Stomach smooth muscle (tissue), 2 donors: ENCODE results near the gene LMOD1.
"Not testable (repeated sequence)": the region's sequence is repeated elsewhere in the genome, so short reads cannot be mapped to it uniquely, and the experiment has no call there.

ENCODE experiments used
- H3K27ac ChIP-seq: one replicate; pipeline ENCODE4 v1.7.0; 2013; ENCODE audit warnings: mild to moderate bottlenecking, low read length, inconsistent platforms
- H3K27me3 ChIP-seq, 2 donors: one replicate each; pipeline ENCODE4 v1.7.0; 2013; ENCODE audit warnings: low read length in 2 of 2; ENCODE audit not compliant: insufficient read depth in 2 of 2, control insufficient read depth in 1 of 2
- H3K36me3 ChIP-seq, 2 donors: one replicate each; pipeline ENCODE4 v1.7.0; 2013; ENCODE audit warnings: low read length in 2 of 2; ENCODE audit not compliant: control insufficient read depth in 2 of 2, insufficient read depth in 2 of 2
- H3K4me1 ChIP-seq: one replicate; pipeline ENCODE4 v1.7.0; 2013; ENCODE audit warnings: low read length; ENCODE audit not compliant: control insufficient read depth, insufficient read depth
- H3K4me3 ChIP-seq, 2 donors: one replicate each; pipeline ENCODE4 v1.7.0; 2013; ENCODE audit warnings: low read length in 2 of 2
- H3K9ac ChIP-seq, 2 donors: one replicate each; pipeline ENCODE4 v1.7.0; 2013; ENCODE audit warnings: low read length in 2 of 2, mild to moderate bottlenecking in 1 of 2
- H3K9me3 ChIP-seq, 2 donors: one replicate each; pipeline ENCODE4 v1.7.0; 2013; ENCODE audit warnings: low read length in 2 of 2; ENCODE audit not compliant: control insufficient read depth in 2 of 2
- donor health status: healthy.
- donor health status: Pancreatic carcinoma.

LMOD1 gene

GRCh38 chr1:201870397-201870796 lies 76.0 kb downstream of the LMOD1 start:
- peaks cover 44 to 59% of the 10 kb centered on the region in 2 donors for H3K36me3 ChIP-seq
- no peaks in the 10 kb centered on the region for H3K9me3 ChIP-seq
- no peaks in the 10 kb centered on the region for H3K4me1 ChIP-seq
- no peaks in the 10 kb centered on the region for H3K27me3 ChIP-seq
- no peak overlapping the region for H3K27ac ChIP-seq
- no peak overlapping the region for H3K9ac ChIP-seq
- no peak overlapping the region for H3K4me3 ChIP-seq

GRCh38 chr1:201861448-201861847 lies 84.9 kb downstream of the LMOD1 start:
- Histone ChIP-seq H3K4me1 (no peaks in the 10 kb centered on the region), H3K9ac (no peak overlapping the region), H3K27me3 (no peaks in the 10 kb centered on the region), H3K4me3 (no peak overlapping the region), H3K36me3 (peaks cover 26 to 31% of the 10 kb centered on the region in 2 donors), H3K9me3 (no peaks in the 10 kb centered on the region), H3K27ac (no peak overlapping the region)

- Histone ChIP-seq H3K36me3 (peaks cover 38 to 47% of the 10 kb centered on the region in 2 donors), H3K9me3 (no peaks in the 10 kb centered on the region), H3K27me3 (no peaks in the 10 kb centered on the region), H3K9ac (no peak overlapping the region), H3K4me1 (no peaks in the 10 kb centered on the region), H3K4me3 (no peak overlapping the region), H3K27ac (no peak overlapping the region)
Measured at GRCh38 chr1:201859424-201859823, 86.9 kb downstream of the LMOD1 start.

GRCh38 chr1:201856722-201857121 lies 89.6 kb downstream of the LMOD1 start:
- not testable (repeated sequence) for H3K27me3 ChIP-seq, H3K4me3 ChIP-seq, H3K27ac ChIP-seq, H3K9ac ChIP-seq, H3K9me3 ChIP-seq, H3K4me1 ChIP-seq
- H3K36me3 ChIP-seq: peaks cover 54 to 58% of the 10 kb centered on the region in 2 donors

GRCh38 chr1:201851949-201852348 lies 94.4 kb downstream of the LMOD1 start:
- H3K9ac ChIP-seq: no peak overlapping the region
- no peaks in the 10 kb centered on the region for H3K9me3 ChIP-seq
- no peak overlapping the region for H3K4me3 ChIP-seq
- H3K4me1 ChIP-seq: no peaks in the 10 kb centered on the region
- no peaks in the 10 kb centered on the region for H3K27me3 ChIP-seq
- no peak overlapping the region for H3K27ac ChIP-seq
- H3K36me3 ChIP-seq: peaks cover 41 to 50% of the 10 kb centered on the region in 2 donors

GRCh38 chr1:201850053-201850397 lies 96.3 kb downstream of the LMOD1 start:
- Histone ChIP-seq H3K4me3 (no peak overlapping the region), H3K36me3 (peaks cover 31 to 36% of the 10 kb centered on the region in 2 donors), H3K27ac (no peak overlapping the region)

GRCh38 chr1:201849372-201850052 lies 96.8 kb downstream of the LMOD1 start:
- Histone ChIP-seq H3K27me3 (no peaks in the 10 kb centered on the region), H3K9ac (no peak overlapping the region), H3K9me3 (no peaks in the 10 kb centered on the region), H3K4me3 (no peak overlapping the region), H3K4me1 (no peaks in the 10 kb centered on the region), H3K36me3 (peaks cover 26 to 32% of the 10 kb centered on the region in 2 donors), H3K27ac (no peak overlapping the region)

More at GRCh38 chr1:201850053-201850397, 96.3 kb downstream of the LMOD1 start:
- Histone ChIP-seq H3K9me3 (no peaks in the 10 kb centered on the region), H3K4me1 (no peaks in the 10 kb centered on the region), H3K9ac (no peak overlapping the region), H3K27me3 (no peaks in the 10 kb centered on the region)

GRCh38 chr1:201848230-201848629 lies 98.1 kb downstream of the LMOD1 start:
- H3K27me3 ChIP-seq: no peaks in the 10 kb centered on the region
- H3K9me3 ChIP-seq: no peaks in the 10 kb centered on the region
- H3K36me3 ChIP-seq: peaks cover 20 to 25% of the 10 kb centered on the region in 2 donors
- no peaks in the 10 kb centered on the region for H3K4me1 ChIP-seq
- H3K4me3 ChIP-seq: no peak overlapping the region
- no peak overlapping the region for H3K27ac ChIP-seq
- H3K9ac ChIP-seq: no peak overlapping the region

- no peak overlapping the region for H3K27ac ChIP-seq
Measured at GRCh38 chr1:201847150-201847549, 99.2 kb downstream of the LMOD1 start.

More at GRCh38 chr1:201847150-201847549, 99.2 kb downstream of the LMOD1 start:
- Histone ChIP-seq H3K27me3 (no peaks in the 10 kb centered on the region), H3K9me3 (no peaks in the 10 kb centered on the region), H3K9ac (no peak overlapping the region), H3K4me3 (no peak overlapping the region), H3K4me1 (no peaks in the 10 kb centered on the region), H3K36me3 (peaks cover 9 to 14% of the 10 kb centered on the region in 2 donors)
